Effector memory CD8-positive, alpha-beta T cell (primary cell): Measurements from ENCODE around the gene AXIN1.
A peak's percentile ranks its signal among the peaks of the same experiment; 100 is the strongest.
"Not testable (repeated sequence)": the region's sequence is repeated elsewhere in the genome, so short reads cannot be mapped to it uniquely, and the experiment has no call there.

ENCODE experiments used
- ATAC-seq: fragments of 150-1000 bp; cut with Tn5 transposase; replicated peaks from 2 replicates; pipeline ENCODE4 v1.10.0; 2021; ENCODE audit warnings: mild to moderate bottlenecking, moderate library complexity
- DNase-seq, 3 experiments: peaks; one replicate each; pipeline ENCODE4 v3.0.0; 2021
- H3K27ac Mint-ChIP-seq, 2 donors: one replicate each; pipeline ENCODE4 v1.8.0; 2022; ENCODE audit warnings: mild to moderate bottlenecking in 2 of 2, mixed read lengths in 2 of 2, moderate library complexity in 2 of 2
- H3K27me3 Mint-ChIP-seq, 2 donors: one replicate each; pipeline ENCODE4 v1.8.0; 2022; ENCODE audit warnings: mixed read lengths in 2 of 2
- H3K36me3 Mint-ChIP-seq: one replicate; pipeline ENCODE4 v1.8.0; 2022; ENCODE audit warnings: mild to moderate bottlenecking, moderate library complexity, mixed read lengths; ENCODE audit not compliant: insufficient read depth
- H3K4me1 Mint-ChIP-seq, 2 donors: one replicate each; pipeline ENCODE4 v1.8.0; 2022; ENCODE audit warnings: low read depth in 2 of 2, mixed read lengths in 2 of 2
- H3K4me3 Mint-ChIP-seq, 2 donors: one replicate each; pipeline ENCODE4 v1.8.0; 2022; ENCODE audit warnings: mild to moderate bottlenecking in 2 of 2, mixed read lengths in 2 of 2, moderate library complexity in 2 of 2
- H3K9me3 Mint-ChIP-seq, 2 donors: one replicate each; pipeline ENCODE4 v1.8.0; 2022; ENCODE audit warnings: mixed read lengths in 2 of 2

AXIN1 gene

DNA sequence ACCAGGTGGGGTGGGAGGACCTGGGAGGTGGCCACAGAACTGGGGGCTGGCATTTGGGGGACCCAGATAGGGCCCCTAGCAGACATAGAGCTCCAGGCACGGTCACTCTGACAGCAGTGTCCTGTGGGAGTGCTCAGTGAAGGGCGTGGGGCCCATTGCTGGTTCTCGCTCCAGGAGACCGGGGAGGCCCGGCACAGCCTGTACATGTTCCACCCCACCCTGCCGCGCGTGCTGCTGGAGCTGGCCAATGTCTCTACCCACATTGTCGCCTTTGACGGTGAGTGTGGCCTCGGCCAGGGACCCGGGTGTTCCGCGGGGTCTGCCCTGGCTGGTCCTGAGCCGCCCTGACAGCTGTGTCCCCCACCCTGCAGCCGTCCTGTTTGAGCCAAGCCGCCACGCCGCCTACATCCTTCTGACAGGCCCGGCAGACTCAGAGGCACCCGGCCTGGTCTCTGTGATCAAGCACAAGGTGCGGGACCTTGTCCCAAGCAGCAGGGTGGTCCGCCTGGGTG is 88.0 kb downstream of the AXIN1 start:
- no peaks in the 10 kb centered on the region for H3K9me3 Mint-ChIP-seq
- peaks cover 0 to 4% of the 10 kb centered on the region in 2 donors for H3K4me1 Mint-ChIP-seq
- no peaks in the 10 kb centered on the region for H3K27me3 Mint-ChIP-seq
- DNase-seq (no peak), ATAC-seq (no peak)
- no peak overlapping the region for H3K27ac Mint-ChIP-seq
- H3K4me3 Mint-ChIP-seq = no peak overlapping the region
- peaks cover 25% of the 10 kb centered on the region for H3K36me3 Mint-ChIP-seq

DNA sequence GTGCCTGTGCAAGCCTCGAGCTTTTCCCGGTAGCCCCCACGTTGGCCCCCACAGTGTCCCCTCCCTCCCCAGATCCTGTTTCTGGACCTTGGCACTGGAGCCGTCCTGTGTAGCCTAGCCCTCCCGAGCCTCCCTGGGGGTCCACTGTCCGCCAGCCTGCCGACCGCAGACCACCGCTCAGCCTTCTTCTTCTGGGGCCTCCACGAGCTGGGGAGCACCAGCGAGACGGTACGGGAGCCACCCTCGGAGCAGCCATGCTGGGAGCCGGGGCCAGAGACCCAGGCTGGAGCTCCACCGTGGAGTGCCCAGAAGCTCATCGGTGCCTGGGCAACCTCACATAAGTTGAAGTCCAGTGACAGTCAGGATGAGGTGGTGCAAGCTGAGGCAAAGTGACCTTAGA is 88.6 kb downstream of the AXIN1 start:
- DNase-seq (no peak), ATAC-seq (no peak)
- Mint-ChIP-seq H3K4me1 (peaks cover 0 to 7% of the 10 kb centered on the region in 2 donors), H3K36me3 (peaks cover 27% of the 10 kb centered on the region), H3K9me3 (no peaks in the 10 kb centered on the region), H3K27me3 (no peaks in the 10 kb centered on the region), H3K27ac (no peak overlapping the region), H3K4me3 (no peak overlapping the region)

DNA sequence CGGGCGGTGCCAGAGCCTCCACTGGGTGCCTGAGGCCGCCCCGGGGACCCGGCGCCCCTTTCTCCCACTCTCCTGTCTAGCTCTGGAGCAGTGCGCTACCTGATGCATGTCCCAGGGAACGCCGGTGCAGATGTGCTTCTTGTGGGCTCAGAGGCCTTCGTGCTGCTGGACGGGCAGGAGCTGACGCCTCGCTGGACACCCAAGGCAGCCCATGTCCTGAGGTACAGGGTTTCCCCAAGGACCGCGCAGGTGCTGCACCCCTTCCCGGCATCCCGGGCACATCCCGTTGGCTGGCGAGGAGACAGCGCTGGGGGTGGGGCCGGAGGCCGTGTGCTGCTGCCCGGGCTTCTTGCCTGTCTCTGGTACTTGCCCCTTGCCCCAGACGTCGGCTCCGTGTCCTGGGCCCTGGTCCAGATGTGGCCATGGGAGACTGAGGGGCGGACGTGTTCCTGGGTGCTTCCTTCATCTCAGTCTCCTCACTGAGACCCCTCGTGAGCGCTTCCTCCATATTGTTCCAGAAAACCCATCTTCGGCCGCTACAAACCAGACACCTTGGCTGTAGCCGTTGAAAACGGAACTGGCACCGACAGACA is 89.2 kb downstream of the AXIN1 start:
- ATAC-seq (no peak), DNase-seq (no peak)
- H3K27me3 Mint-ChIP-seq = no peaks in the 10 kb centered on the region
- H3K27ac Mint-ChIP-seq = no peak overlapping the region
- H3K4me3 Mint-ChIP-seq = no peak overlapping the region
- peaks cover 0 to 7% of the 10 kb centered on the region in 2 donors for H3K4me1 Mint-ChIP-seq
- no peaks in the 10 kb centered on the region for H3K9me3 Mint-ChIP-seq
- peaks cover 27% of the 10 kb centered on the region for H3K36me3 Mint-ChIP-seq

DNA sequence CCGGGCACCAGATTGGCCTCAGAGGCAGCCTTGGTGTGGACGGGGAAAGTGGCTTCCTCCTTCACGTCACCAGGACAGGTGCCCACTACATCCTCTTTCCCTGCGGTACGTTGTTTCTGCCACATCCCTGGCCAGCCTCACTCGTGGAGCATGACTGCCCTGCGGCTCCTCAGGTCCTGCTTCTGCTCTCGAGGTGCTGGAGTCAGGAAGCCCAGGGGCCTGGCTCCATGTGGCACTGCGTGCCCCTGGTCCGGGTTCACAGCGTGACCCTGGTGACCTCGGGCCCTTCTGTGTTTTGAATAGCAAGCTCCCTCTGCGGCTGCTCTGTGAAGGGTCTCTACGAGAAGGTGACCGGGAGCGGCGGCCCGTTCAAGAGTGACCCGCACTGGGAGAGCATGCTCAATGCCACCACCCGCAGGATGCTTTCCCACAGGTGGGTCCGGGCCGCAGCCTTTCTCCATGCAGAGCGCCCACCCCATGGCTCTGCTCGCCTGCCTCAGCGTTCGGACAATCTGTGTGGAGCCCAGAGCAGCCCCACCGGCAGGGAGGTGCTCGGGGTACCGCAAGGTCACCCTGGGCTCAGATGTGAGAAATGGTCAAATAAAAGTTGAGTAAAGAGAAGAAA is 90.3 kb downstream of the AXIN1 start:
- DNase-seq = no peak
- Mint-ChIP-seq H3K4me1 (peaks cover 0 to 6% of the 10 kb centered on the region in 2 donors), H3K9me3 (no peaks in the 10 kb centered on the region), H3K36me3 (peaks cover 28% of the 10 kb centered on the region), H3K27me3 (no peaks in the 10 kb centered on the region), H3K27ac (no peak overlapping the region), H3K4me3 (no peak overlapping the region)
- no peak for ATAC-seq

DNA sequence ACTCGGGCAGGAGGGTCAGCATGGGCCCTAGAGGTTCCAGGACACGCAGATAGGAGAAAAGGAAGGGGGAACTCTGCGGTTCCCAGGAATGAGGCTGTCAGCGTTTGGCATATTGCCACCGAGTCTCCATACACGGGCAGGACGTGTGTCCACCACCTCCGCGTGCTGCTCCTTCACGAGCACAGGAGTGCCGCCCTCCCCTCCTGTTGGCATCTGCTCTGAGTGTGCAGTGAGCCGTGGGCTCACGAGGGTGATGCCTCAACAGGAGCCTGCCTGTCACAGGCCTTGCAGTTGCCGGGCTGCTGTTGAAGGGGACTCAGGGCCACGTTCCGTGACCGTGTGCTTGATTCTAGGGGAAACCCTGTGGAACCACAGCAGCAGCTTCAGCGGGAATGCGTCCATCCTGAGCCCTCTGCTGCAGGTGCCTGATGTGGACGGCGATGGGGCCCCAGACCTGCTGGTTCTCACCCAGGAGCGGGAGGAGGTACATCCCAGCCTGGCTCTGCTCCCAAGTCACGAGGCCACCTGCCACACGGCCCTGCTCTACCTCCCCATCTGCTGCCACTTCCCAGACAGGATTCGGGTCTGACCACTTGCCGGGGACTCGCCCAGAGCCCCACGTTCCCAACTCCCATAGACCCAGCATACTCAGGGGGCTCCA is 91.4 kb downstream of the AXIN1 start:
- H3K4me1 Mint-ChIP-seq = peaks cover 0 to 6% of the 10 kb centered on the region in 2 donors

DNA sequence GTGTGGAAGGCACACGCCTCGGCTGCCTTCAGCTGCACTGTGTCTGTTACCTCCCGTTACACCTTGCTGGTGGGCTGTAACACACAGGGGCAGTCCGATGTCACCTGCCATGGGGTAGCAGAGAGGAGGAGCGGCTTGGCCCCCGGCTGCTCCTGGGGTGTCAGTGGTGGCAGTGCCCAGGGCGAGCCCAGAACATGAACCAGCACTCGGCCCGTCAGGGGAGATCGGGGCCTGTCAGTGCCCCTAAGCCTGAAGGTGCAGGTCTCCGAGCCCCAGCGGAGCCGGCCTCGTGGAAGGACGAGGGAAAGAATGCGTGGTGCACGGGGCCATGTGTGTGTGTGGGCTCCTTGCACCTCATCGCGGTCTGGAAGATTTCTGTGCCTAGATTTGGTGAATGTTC is 92.2 kb downstream of the AXIN1 start:
- no peaks in the 10 kb centered on the region for H3K9me3 Mint-ChIP-seq
- peaks cover 0 to 3% of the 10 kb centered on the region in 2 donors for H3K4me1 Mint-ChIP-seq
- H3K36me3 Mint-ChIP-seq = peaks cover 31% of the 10 kb centered on the region
- H3K27ac Mint-ChIP-seq = no peak overlapping the region
- H3K27me3 Mint-ChIP-seq = no peaks in the 10 kb centered on the region
- DNase-seq (no peak), ATAC-seq (no peak)
- no peak overlapping the region for H3K4me3 Mint-ChIP-seq

More for the DNA sequence above, 91.4 kb downstream of the AXIN1 start:
- no peaks in the 10 kb centered on the region for H3K9me3 Mint-ChIP-seq
- no peaks in the 10 kb centered on the region for H3K27me3 Mint-ChIP-seq
- DNase-seq (no peak), ATAC-seq (no peak)
- H3K27ac Mint-ChIP-seq = no peak overlapping the region
- no peak overlapping the region for H3K4me3 Mint-ChIP-seq
- H3K36me3 Mint-ChIP-seq = peaks cover 31% of the 10 kb centered on the region

DNA sequence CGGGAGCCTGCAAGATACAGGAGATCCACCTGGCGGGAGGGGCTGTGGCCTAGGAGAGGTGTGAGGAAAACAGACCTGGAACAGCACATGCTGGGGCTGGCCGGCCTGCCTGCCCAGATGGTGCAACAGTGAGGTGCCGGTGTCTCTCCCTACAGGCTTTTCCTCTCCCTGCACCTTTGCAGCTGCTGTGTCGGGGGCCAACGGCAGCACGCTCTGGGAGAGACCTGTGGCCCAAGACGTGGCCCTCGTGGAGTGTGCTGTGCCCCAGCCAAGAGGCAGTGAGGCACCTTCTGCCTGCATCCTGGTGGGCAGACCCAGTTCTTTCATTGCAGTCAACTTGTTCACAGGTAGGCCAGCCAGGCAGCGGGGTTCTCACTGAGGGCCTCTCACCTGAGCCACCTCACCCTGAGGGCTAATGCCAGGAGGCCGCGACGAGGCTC is 92.7 kb downstream of the AXIN1 start:
- H3K4me1 Mint-ChIP-seq = peaks cover 0 to 3% of the 10 kb centered on the region in 2 donors
- peaks cover 29% of the 10 kb centered on the region for H3K36me3 Mint-ChIP-seq
- DNase-seq = no peak
- H3K9me3 Mint-ChIP-seq = no peaks in the 10 kb centered on the region
- no peaks in the 10 kb centered on the region for H3K27me3 Mint-ChIP-seq
- no peak for ATAC-seq
- no peak overlapping the region for H3K4me3 Mint-ChIP-seq
- H3K27ac Mint-ChIP-seq = no peak overlapping the region

DNA sequence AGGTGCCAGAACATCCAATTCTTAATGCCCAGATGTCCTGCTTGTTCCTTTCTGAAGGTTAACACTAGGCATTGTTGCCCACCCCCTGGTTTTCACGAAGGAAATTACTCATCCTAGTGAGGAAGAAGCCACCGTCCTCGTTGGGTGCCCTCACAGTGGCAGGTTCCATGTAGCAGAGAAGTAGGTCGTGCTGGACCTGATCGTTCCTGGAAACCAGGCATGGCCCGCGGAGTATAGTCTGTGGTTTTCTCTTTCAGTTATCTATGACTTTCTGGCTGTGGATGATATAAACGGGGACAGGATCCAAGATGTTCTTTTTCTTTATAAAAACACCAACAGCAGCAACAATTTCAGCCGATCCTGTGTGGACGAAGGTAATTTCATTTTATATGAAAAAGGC is 93.3 kb downstream of the AXIN1 start:
- H3K27me3 Mint-ChIP-seq = no peaks in the 10 kb centered on the region
- H3K4me3 Mint-ChIP-seq = no peak overlapping the region
- DNase-seq (no peak), ATAC-seq (no peak)
- H3K36me3 Mint-ChIP-seq = peaks cover 29% of the 10 kb centered on the region
- peaks cover 0 to 3% of the 10 kb centered on the region in 2 donors for H3K4me1 Mint-ChIP-seq
- no peak overlapping the region for H3K27ac Mint-ChIP-seq
- H3K9me3 Mint-ChIP-seq = no peaks in the 10 kb centered on the region

DNA sequence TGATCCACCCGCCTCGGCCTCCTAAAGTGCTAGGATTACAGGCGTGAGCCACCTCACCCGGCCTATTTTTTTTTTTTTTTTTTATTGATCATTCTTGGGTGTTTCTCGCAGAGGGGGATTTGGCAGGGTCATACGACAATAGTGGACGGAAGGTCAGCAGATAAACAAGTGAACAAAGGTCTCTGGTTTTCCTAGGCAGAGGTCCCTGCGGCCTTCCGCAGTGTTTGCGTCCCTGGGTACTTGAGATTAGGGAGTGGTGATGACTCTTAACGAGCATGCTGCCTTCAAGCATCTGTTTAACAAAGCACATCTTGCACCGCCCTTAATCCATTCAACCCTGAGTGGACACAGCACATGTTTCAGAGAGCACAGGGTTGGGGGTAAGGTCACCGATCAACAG is 94.4 kb downstream of the AXIN1 start:
- H3K4me3 Mint-ChIP-seq, H3K9me3 Mint-ChIP-seq, H3K4me1 Mint-ChIP-seq, H3K27ac Mint-ChIP-seq, DNase-seq, H3K27me3 Mint-ChIP-seq, ATAC-seq: not testable (repeated sequence)
- H3K36me3 Mint-ChIP-seq = peaks cover 26% of the 10 kb centered on the region

DNA sequence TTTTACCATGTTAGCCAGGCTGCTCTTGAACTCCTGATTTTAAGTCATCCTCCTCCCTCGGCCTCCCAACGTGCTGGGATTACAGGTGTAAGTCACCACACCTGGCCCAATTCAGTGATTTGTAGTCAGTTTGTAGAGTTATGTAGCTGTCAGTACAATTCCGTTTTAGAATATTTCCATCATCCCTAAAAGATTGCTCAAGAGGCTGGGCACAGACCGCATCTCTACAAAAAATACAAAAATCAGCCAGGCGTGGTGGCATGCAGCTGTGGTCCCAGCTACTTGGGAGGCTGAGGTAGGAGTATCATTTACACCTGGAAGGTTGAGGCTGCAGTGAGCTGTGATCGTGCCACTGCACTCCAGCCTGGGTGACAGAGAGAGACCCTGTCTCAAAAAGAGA is 97.3 kb downstream of the AXIN1 start:
- Mint-ChIP-seq H3K27ac (no peak overlapping the region), H3K9me3 (no peaks in the 10 kb centered on the region), H3K4me1 (peaks cover 10 to 12% of the 10 kb centered on the region in 2 donors), H3K27me3 (no peaks in the 10 kb centered on the region), H3K4me3 (no peak overlapping the region), H3K36me3 (peaks cover 16% of the 10 kb centered on the region)
- DNase-seq = no peak
- no peak for ATAC-seq

DNA sequence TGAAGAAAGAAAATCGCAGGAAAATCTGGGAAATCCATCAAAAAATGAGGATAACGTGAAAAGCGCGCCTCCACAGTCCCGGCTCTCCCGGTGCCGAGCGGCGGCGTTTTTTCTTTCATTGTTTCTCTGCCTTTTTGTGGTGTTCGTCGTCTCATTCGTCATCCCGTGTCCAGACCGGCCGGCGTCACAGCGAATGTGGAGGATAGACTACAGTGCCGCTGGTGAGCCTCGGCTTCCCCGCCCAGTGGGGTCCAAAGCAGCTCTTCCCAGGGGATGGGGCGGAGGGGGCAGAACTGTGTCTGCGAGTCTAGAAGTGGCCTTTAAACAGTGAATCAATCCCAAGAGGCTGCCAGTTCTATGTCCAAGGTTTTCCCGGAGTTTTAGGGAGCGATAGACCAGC is 98.1 kb downstream of the AXIN1 start:
- Mint-ChIP-seq H3K36me3 (peaks cover 15% of the 10 kb centered on the region), H3K27me3 (no peaks in the 10 kb centered on the region), H3K9me3 (no peaks in the 10 kb centered on the region), H3K27ac (no peak overlapping the region), H3K4me3 (peak overlapping the region in 1 of 2 donors; percentile 54), H3K4me1 (peaks cover 10 to 12% of the 10 kb centered on the region in 2 donors)
- DNase-seq (no peak), ATAC-seq (no peak)

DNA sequence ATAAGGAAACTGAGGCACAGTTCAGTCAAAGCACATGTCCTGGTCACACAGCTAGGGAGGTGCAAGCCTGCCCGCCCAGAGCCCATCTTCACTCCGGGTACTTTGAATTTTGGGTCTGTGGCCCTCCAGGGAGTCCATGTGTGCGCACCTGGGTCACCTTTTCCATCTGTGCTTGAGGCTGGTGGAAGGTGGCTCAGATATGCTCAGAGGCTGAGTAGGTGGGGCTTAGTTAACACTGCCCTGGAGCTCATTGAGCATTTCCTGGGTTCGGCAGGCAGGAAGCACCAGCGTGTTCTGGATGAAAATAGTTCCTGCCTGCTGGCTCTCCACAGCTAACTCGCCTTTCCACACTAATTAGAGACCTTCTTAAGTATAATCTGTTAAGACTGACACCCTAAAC is 98.7 kb downstream of the AXIN1 start:
- Mint-ChIP-seq H3K4me3 (peak overlapping the region; percentile 54 to 77), H3K9me3 (no peaks in the 10 kb centered on the region), H3K36me3 (peaks cover 13% of the 10 kb centered on the region), H3K27me3 (no peaks in the 10 kb centered on the region), H3K27ac (no peak overlapping the region), H3K4me1 (peaks cover 9 to 10% of the 10 kb centered on the region in 2 donors)
- ATAC-seq (no peak), DNase-seq (no peak)

DNA sequence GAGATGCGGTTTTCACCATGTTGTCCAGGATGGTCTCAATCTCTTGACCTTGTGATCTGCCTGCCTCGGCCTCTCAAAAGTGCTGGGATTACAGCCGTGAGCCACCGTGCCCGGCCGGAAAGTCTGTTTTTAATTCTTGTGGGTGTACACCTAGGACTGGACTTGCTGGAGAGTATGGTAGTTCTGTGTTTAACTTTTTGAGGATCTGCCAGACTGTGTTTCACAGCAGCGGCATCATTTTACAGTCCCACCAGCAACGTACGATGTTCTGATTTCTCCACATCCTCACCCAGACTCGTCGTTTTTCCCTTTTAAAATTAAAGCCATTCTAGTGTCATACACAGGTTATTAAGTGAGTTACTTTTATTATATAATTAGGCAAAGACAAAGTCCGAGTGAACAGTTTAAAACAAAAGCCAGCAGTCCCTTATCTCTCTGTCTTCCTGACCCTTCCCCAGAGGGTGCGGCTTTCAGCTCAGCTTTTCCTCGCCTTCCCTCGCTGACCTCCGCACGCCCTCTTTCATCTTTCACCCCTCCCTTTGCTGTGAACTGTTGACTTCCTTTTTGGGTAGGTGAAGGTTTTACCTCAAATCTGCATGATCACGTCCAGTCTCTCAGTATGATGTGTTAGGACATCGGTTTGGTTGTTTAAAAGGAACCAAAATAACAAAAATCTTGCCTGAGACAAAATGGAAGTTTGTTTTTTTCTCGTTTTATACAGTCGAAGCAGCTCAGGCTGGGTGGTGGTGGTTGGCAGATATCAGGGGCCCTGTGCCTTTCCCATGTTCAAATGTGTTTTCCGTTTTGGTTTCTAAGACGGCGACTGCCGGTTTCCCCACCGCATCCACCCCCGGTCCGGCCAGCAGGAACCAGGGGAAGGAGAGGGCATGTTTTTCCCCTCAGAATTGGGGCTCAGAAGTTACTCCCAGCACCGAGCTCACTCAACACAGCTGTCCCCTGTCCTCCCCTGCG is 99.9 kb downstream of the AXIN1 start:
- ATAC-seq (peak; percentile 76), DNase-seq (peak in 1 of 3 experiments; percentile 6)
- peak overlapping the region; percentile 77 to 80 for H3K4me3 Mint-ChIP-seq
- no peaks in the 10 kb centered on the region for H3K27me3 Mint-ChIP-seq
- H3K36me3 Mint-ChIP-seq = peaks cover 13% of the 10 kb centered on the region
- peaks cover 9 to 10% of the 10 kb centered on the region in 2 donors for H3K4me1 Mint-ChIP-seq
- H3K9me3 Mint-ChIP-seq = no peaks in the 10 kb centered on the region
- peak overlapping the region; percentile 90 to 91 for H3K27ac Mint-ChIP-seq
